K562 (cell line): ENCODE data around the gene NLRP6. TPM values are rescaled to one million over a fixed set of nuclear protein-coding genes. Genes with fewer than 3 reads are reported as not detected.

ENCODE experiments used
- ATAC-seq: fragments of 200-7000 bp; cut with Tn5 transposase; 3 replicates; pipeline ENCODE4 v1.9.1; 2020; ENCODE audit warnings: moderate library complexity
- BruUV-seq: library from RNA; stranded (reverse); fragments of 400-500 nt; replicated peaks from 2 replicates; lab custom pipeline; 2021; lab: Mats Ljungman, UMichigan
- CTCF ChIA-PET: fragments of 300-600 bp; formaldehyde crosslinking; extraction: SDS; loops from one replicate; lab custom pipeline; 2021; ENCODE audit warnings: low intra/inter-chr PET ratio; lab: Yijun Ruan, JAX
- POLR2A ChIA-PET: fragments of 300-600, 350-650 bp; sonication (Branson Sonifier 250); formaldehyde crosslinking; extraction: SDS; loops from one replicate; lab custom pipeline; 2021; ENCODE audit warnings: antibody characterized with exemption, inconsistent platforms; lab: Yijun Ruan, JAX
- DNase-seq, 4 experiments: peaks; one replicate each; pipeline versions ENCODE4 v3.0.0 to v3.0.0-alpha.2; 2011 to 2018; ENCODE audit warnings: low spot score in 3 of 4, mixed read lengths in 3 of 4; ENCODE audit errors: extremely low read depth in 1 of 4
- FAIRE-seq: peaks from 2 replicates; lab custom pipeline; 2011; peaks lifted over from hg19 to GRCh38; lab: Jason Lieb, UNC
- H2AFZ ChIP-seq: 2 replicates; pipeline ENCODE4 v1.6.0; 2011; ENCODE audit warnings: low read depth, low read length, control low read depth, inconsistent platforms
- H3K27ac ChIP-seq: fragments of 200-600 bp; 3 replicates; pipeline ENCODE4 v1.8.0; 2011; ENCODE audit warnings: low read depth, mild to moderate bottlenecking, control low read depth, inconsistent platforms, low read length, moderate library complexity, mixed read lengths; ENCODE audit errors: extremely low read depth
- H3K27me3 ChIP-seq, 2 experiments: fragments of 300-600 bp in 1 of 2; 2 replicates in 1 of 2; 3 replicates in 1 of 2; pipeline versions ENCODE4 v1.6.0 to v1.8.0; 2011; ENCODE audit warnings: inconsistent platforms in 2 of 2, low read length in 2 of 2, mild to moderate bottlenecking in 1 of 2, mixed read lengths in 1 of 2, moderate library complexity in 1 of 2; ENCODE audit not compliant: control insufficient read depth in 2 of 2, insufficient read depth in 2 of 2
- H3K36me3 ChIP-seq: fragments of 300-600 bp; 3 replicates; pipeline ENCODE4 v1.8.0; 2011; ENCODE audit warnings: mild to moderate bottlenecking, low read length, inconsistent platforms; ENCODE audit not compliant: control insufficient read depth, insufficient read depth
- H3K4me1 ChIP-seq, 2 experiments: fragments of 200-600 bp in 1 of 2; replicated peaks in 1 of 2; 2 replicates in 1 of 2; 3 replicates in 1 of 2; pipeline versions ENCODE4 v1.5.1 to v1.8.0; 2011; ENCODE audit warnings: inconsistent platforms in 2 of 2, low read length in 2 of 2, mild to moderate bottlenecking in 1 of 2, mixed read lengths in 1 of 2, moderate library complexity in 1 of 2; ENCODE audit not compliant: control insufficient read depth in 2 of 2, insufficient read depth in 2 of 2
- H3K4me2 ChIP-seq: 2 replicates; pipeline ENCODE4 v1.6.1; 2011; ENCODE audit warnings: low read length, control low read depth, inconsistent platforms, mixed read lengths; ENCODE audit not compliant: insufficient read depth
- H3K4me3 ChIP-seq: fragments of 200-600 bp; sonication (generic), shearing (Covaris generic); 2 replicates; pipeline ENCODE4 v1.5.1; 2016; ENCODE audit warnings: control low read depth, inconsistent platforms
- H3K79me2 ChIP-seq: fragments of 200-600 bp; 3 replicates; pipeline ENCODE4 v1.8.0; 2011; ENCODE audit warnings: low read length, inconsistent platforms; ENCODE audit not compliant: control insufficient read depth, insufficient read depth
- H3K9ac ChIP-seq, 2 experiments: 2 replicates each; pipeline versions ENCODE4 v1.6.0 to v1.6.1; 2011; ENCODE audit warnings: low read depth in 2 of 2, low read length in 2 of 2, control low read depth in 1 of 2, inconsistent platforms in 1 of 2, mild to moderate bottlenecking in 1 of 2, mixed read lengths in 1 of 2; ENCODE audit not compliant: insufficient read depth in 1 of 2
- H3K9me1 ChIP-seq: one replicate; pipeline ENCODE4 v1.6.0; 2011; ENCODE audit warnings: inconsistent platforms, mild to moderate bottlenecking, low read length, moderate library complexity; ENCODE audit not compliant: control insufficient read depth, insufficient read depth
- H3K9me3 ChIP-seq: replicated peaks from 2 replicates; pipeline ENCODE4 v1.5.1; 2011; ENCODE audit warnings: low read depth, low read length, inconsistent platforms; ENCODE audit not compliant: control insufficient read depth, insufficient read depth
- H4K20me1 ChIP-seq: replicated peaks from 2 replicates; pipeline ENCODE4 v1.6.1; 2011; ENCODE audit warnings: low read length, inconsistent platforms, mixed read lengths; ENCODE audit not compliant: control insufficient read depth, insufficient read depth
- CXXC5 ChIP-seq: fragments of 250-450 bp; sonication (Bioruptor Pico); IDR thresholded peaks from 2 replicates; pipeline ENCODE4 v1.8.0; 2022; ENCODE audit warnings: inconsistent platforms, mild to moderate bottlenecking, moderate library complexity
- HCFC1 ChIP-seq: IDR thresholded peaks from 2 replicates; pipeline ENCODE4 v1.6.1; 2012; ENCODE audit warnings: low read depth, low read length, improper control_type of control experiment
- HDAC1 ChIP-seq, 2 experiments: fragments of 450-650 bp; IDR thresholded peaks; 2 replicates each; pipeline ENCODE4 v1.6.1; 2016 to 2017; ENCODE audit warnings: inconsistent platforms in 1 of 2, mild to moderate bottlenecking in 1 of 2, moderate library complexity in 1 of 2
- HEY1 ChIP-seq: fragments of 250-450 bp; sonication (Bioruptor Pico); IDR thresholded peaks from 2 replicates; pipeline ENCODE4 v1.5.0; 2020; ENCODE audit warnings: mild to moderate bottlenecking, moderate library complexity, borderline replicate concordance
- HIVEP1 ChIP-seq: fragments of 250-450 bp; sonication (Bioruptor Pico); IDR thresholded peaks from 2 replicates; pipeline ENCODE4 v1.4.0; 2020; ENCODE audit warnings: mild to moderate bottlenecking
- HNRNPH1 ChIP-seq: fragments of 200-400 bp; formaldehyde crosslinking; optimal IDR thresholded peaks from 2 replicates; pipeline ENCODE3; 2017; ENCODE audit warnings: low read depth, mild to moderate bottlenecking, low read length, moderate library complexity
- MED1 ChIP-seq: sonication (generic); formaldehyde crosslinking; IDR thresholded peaks from 2 replicates; pipeline ENCODE4 v1.8.1; 2023; ENCODE audit warnings: missing genetic modification reagents, borderline replicate concordance
- NFRKB ChIP-seq: fragments of 450-650 bp; IDR thresholded peaks from 2 replicates; pipeline ENCODE4 v1.6.1; 2016; ENCODE audit warnings: low read depth
- SMARCA4 ChIP-seq: fragments of 450-650 bp; IDR thresholded peaks from 2 replicates; pipeline ENCODE4 v1.6.1; 2016
- SRSF7 ChIP-seq: fragments of 200-400 bp; formaldehyde crosslinking; optimal IDR thresholded peaks from 2 replicates; pipeline ENCODE3; 2017; ENCODE audit warnings: mild to moderate bottlenecking, low read depth, low read length
- TARDBP ChIP-seq: fragments of 450-650 bp; IDR thresholded peaks from 2 replicates; pipeline ENCODE4 v1.6.1; 2016
- THAP12 ChIP-seq: fragments of 250-450 bp; sonication (Bioruptor Pico); IDR thresholded peaks from 2 replicates; pipeline ENCODE4 v1.9.0; 2021; ENCODE audit warnings: mild to moderate bottlenecking, inconsistent platforms
- ZBTB12 ChIP-seq: fragments of 250-450 bp; sonication (Bioruptor Pico); IDR thresholded peaks from 2 replicates; pipeline ENCODE4 v1.4.0; 2020
- ZFX ChIP-seq: sonication (generic); formaldehyde crosslinking; IDR thresholded peaks from 2 replicates; pipeline ENCODE4 v1.8.0; 2022; ENCODE audit warnings: mild to moderate bottlenecking, missing genetic modification reagents, moderate library complexity
- ZNF431 ChIP-seq: sonication (generic); formaldehyde crosslinking; IDR thresholded peaks from 2 replicates; pipeline ENCODE4 v1.8.0; 2022; ENCODE audit warnings: mild to moderate bottlenecking, missing genetic modification reagents
- ZNF76 ChIP-seq: fragments of 250-450 bp; sonication (Bioruptor Pico); IDR thresholded peaks from 2 replicates; pipeline ENCODE4 v1.4.0; 2020; ENCODE audit warnings: mild to moderate bottlenecking, moderate library complexity, borderline replicate concordance
- ZNF778 ChIP-seq: fragments of 450-650 bp; formaldehyde crosslinking; IDR thresholded peaks from 2 replicates; pipeline ENCODE4 v1.4.0; 2020; ENCODE audit warnings: mild to moderate bottlenecking, moderate library complexity
- WGBS: fragments of 100-300 bp; shearing (Covaris generic); methylation state at CpG from one replicate; pipeline ENCODE4 v1.1.6; 2016; ENCODE audit warnings: low coverage, mixed read lengths; ENCODE audit not compliant: insufficient coverage; ENCODE audit errors: missing lambda C conversion rate; 5-methylcytosine and 5-hydroxymethylcytosine counted together
- in situ Hi-C: fragments of 300-500 bp; cut with MboI; formaldehyde crosslinking; loops from 4 replicates; pipeline ENCODE4 v1.15.0; 2018; ENCODE audit warnings: inconsistent platforms, mixed read lengths
- intact Hi-C: fragments of 100-400 bp; cut with micrococcal nuclease; formaldehyde crosslinking; loops from 2 replicates; pipeline ENCODE4 v1.14.2; 2022
- polyA plus RNA-seq, 8 experiments: library from polyadenylated mRNA; depleted of rRNA in 4 of 8; stranded (reverse) in 5 of 8; unstranded in 3 of 8; fragments of >200 nt; fragmentation: Nextera tagmentation in 2 of 8; fragmentation: Illumina TruSeq in 1 of 8; extraction: Ambion mirVana in 2 of 8; extraction: Trizol in 1 of 8; gene quantifications; 2 replicates each; pipeline versions ENCODE4 v1.2.1 to v1.2.3, GENCODE V29; 2011 to 2014; ENCODE audit warnings: inconsistent platforms in 1 of 8, missing spikeins in 1 of 8
- total RNA-seq, 7 experiments: library from RNA; depleted of rRNA in 6 of 7; stranded (reverse); fragments of >200 nt in 6 of 7; fragmentation: Illumina TruSeq in 2 of 7; extraction: Trizol in 2 of 7; gene quantifications; 2 replicates each; pipeline versions ENCODE4 v1.2.1 to v1.2.3, GENCODE V29; 2011 to 2021; ENCODE audit warnings: low replicate concordance in 1 of 7
- TF ChIP-seq, protein P1 (sequence below): fragments of 450-650 bp; formaldehyde crosslinking; IDR thresholded peaks from 2 replicates; pipeline ENCODE4 v1.4.0; 2020; ENCODE audit warnings: mild to moderate bottlenecking, moderate library complexity

The NLRP6 gene
- total and polyA plus RNA-seq, 9 of the 15 experiments (the other 6 are each of a cell fraction or from before 2014, with no cell fraction given): 0.03 to 0.18 (median 0.15) TPM; not detected in 5

- DNase-seq: no peak
- WGBS: under 1% methylated on average over 13 of the region's 13 CpGs
- Histone ChIP-seq H3K4me2 (peak overlapping the region; percentile 86), H3K9ac (peak overlapping the region; percentile 82 to 93), H3K4me1 (peaks cover 19 to 21% of the 10 kb centered on the region in 2 experiments; a peak in 4 of 5 replicates), H3K9me3 (no peaks in the 10 kb centered on the region), H3K9me1 (no peaks in the 10 kb centered on the region), H3K79me2 (peaks cover 50% of the 10 kb centered on the region), H4K20me1 (peaks cover 10% of the 10 kb centered on the region; the same call in 1 of the 2 replicates), H3K27me3 (no peaks in the 10 kb centered on the region), H3K27ac (peak overlapping the region; percentile 89), H3K36me3 (peaks cover 27% of the 10 kb centered on the region), H2AFZ (peak overlapping the region; percentile 84), H3K4me3 (peak overlapping the region; percentile 90)
- in situ Hi-C loops (no loop called here), intact Hi-C loops (no loop called here)
- peak; percentile 19 for ATAC-seq
- no TSS peak for BruUV-seq
- POLR2A ChIA-PET: interaction anchor here (0.6 to 1.6 kb wide), 4 partner anchors 12 to 170 kb away, joined by 4 to 6 read pairs (median 5); no protein-coding TSS in a partner anchor
- CTCF ChIA-PET: interaction anchor here (0.6 kb wide), 1 partner anchor 283 kb away, joined by 3 read pairs; no protein-coding TSS in a partner anchor
- FAIRE-seq: peak; percentile 67
- TF ChIP-seq, protein P1, sequence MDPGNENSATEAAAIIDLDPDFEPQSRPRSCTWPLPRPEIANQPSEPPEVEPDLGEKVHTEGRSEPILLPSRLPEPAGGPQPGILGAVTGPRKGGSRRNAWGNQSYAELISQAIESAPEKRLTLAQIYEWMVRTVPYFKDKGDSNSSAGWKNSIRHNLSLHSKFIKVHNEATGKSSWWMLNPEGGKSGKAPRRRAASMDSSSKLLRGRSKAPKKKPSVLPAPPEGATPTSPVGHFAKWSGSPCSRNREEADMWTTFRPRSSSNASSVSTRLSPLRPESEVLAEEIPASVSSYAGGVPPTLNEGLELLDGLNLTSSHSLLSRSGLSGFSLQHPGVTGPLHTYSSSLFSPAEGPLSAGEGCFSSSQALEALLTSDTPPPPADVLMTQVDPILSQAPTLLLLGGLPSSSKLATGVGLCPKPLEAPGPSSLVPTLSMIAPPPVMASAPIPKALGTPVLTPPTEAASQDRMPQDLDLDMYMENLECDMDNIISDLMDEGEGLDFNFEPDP (CRISPR knock-in tag): no peak
- TF ChIP-seq ZNF778 (CRISPR knock-in tag) (no peak), SRSF7 (no peak), ZNF431 (CRISPR knock-in tag) (no peak), TARDBP (no peak), NFRKB (0 out of 2 replicates have a peak, but pooled peaks have one; percentile 20), HCFC1 (no peak), ZNF76 (CRISPR knock-in tag) (no peak), HDAC1 (IDR thresholded peaks at IDR 0.05) (0 out of 4 replicates have a peak, but pooled peaks of 1 of the 2 experiments have one; percentile 60), THAP12 (no peak), ZBTB12 (CRISPR knock-in tag) (no peak), HNRNPH1 (no peak), SMARCA4 (0 out of 2 replicates have a peak, but pooled peaks have one; percentile 24), MED1 (CRISPR knock-in tag) (no peak), ZFX (CRISPR knock-in tag) (no peak), HEY1 (CRISPR knock-in tag) (no peak), CXXC5 (CRISPR knock-in tag) (peak; percentile 12), HIVEP1 (CRISPR knock-in tag) (no peak)
These were observed 42.6 kb upstream of the NLRP6 start for GRCh38 chr11:235609-235996.
